CD14-positive monocyte (primary cell): ENCODE data around the gene ITGA7. TPM values are rescaled to one million over a fixed set of nuclear protein-coding genes. Genes with fewer than 3 reads are reported as not detected.

ENCODE experiments used
- DNase-seq, 3 donors: peaks; one replicate each; pipeline ENCODE4 v3.0.0-alpha.2; 2011 to 2022
- H2AFZ ChIP-seq: 2 replicates; pipeline ENCODE4 v1.6.0; 2012; ENCODE audit warnings: mild to moderate bottlenecking, low read depth, low read length, inconsistent platforms; ENCODE audit not compliant: insufficient read depth, poor library complexity, severe bottlenecking
- H3K27ac ChIP-seq, 2 donors: 1 replicate in 1 of 2; 2 replicates in 1 of 2; pipeline ENCODE4 v1.5.1; 2012 to 2013; ENCODE audit warnings: low read length in 2 of 2, control low read depth in 1 of 2, inconsistent platforms in 1 of 2, low read depth in 1 of 2, mild to moderate bottlenecking in 1 of 2
- H3K27me3 ChIP-seq, 2 donors: one replicate each; pipeline versions ENCODE4 v1.6.0 to v1.6.1; 2011 to 2013; ENCODE audit warnings: low read length in 2 of 2; ENCODE audit not compliant: control insufficient read depth in 2 of 2, insufficient read depth in 2 of 2
- H3K36me3 ChIP-seq, 2 donors: replicated peaks in 1 of 2; 1 replicate in 1 of 2; 2 replicates in 1 of 2; pipeline versions ENCODE4 v1.5.1 to v1.6.1; 2012 to 2013; ENCODE audit warnings: low read length in 2 of 2, control low read depth in 1 of 2, inconsistent platforms in 1 of 2, mild to moderate bottlenecking in 1 of 2; ENCODE audit not compliant: insufficient read depth in 2 of 2, control insufficient read depth in 1 of 2
- H3K4me1 ChIP-seq, 2 donors: 1 replicate in 1 of 2; 2 replicates in 1 of 2; pipeline versions ENCODE4 v1.5.1 to v1.6.1; 2012 to 2013; ENCODE audit warnings: low read length in 2 of 2, control low read depth in 1 of 2, inconsistent platforms in 1 of 2, mild to moderate bottlenecking in 1 of 2, moderate library complexity in 1 of 2; ENCODE audit not compliant: insufficient read depth in 2 of 2, control insufficient read depth in 1 of 2
- H3K4me2 ChIP-seq: replicated peaks from 2 replicates; pipeline ENCODE3; 2012; ENCODE audit warnings: low read length, moderate library complexity, mild to moderate bottlenecking; ENCODE audit not compliant: poor library complexity, severe bottlenecking; ENCODE audit errors: extremely low read depth
- H3K4me3 ChIP-seq, 3 experiments: fragments of 200-600 bp in 1 of 3; sonication (generic) in 1 of 3; replicated peaks in 1 of 3; 1 replicate in 2 of 3; 2 replicates in 1 of 3; pipeline ENCODE4 v1.5.1; 2011 to 2013; ENCODE audit warnings: low read length in 3 of 3, mild to moderate bottlenecking in 3 of 3, control low read depth in 2 of 3, low read depth in 2 of 3, inconsistent platforms in 1 of 3, moderate library complexity in 1 of 3
- H3K79me2 ChIP-seq: 2 replicates; pipeline ENCODE4 v1.6.0; 2012; ENCODE audit warnings: mild to moderate bottlenecking, control low read depth, inconsistent platforms, low read length, moderate library complexity; ENCODE audit not compliant: insufficient read depth
- H3K9ac ChIP-seq: 2 replicates; pipeline ENCODE4 v1.6.0; 2017; ENCODE audit warnings: low read length, mild to moderate bottlenecking; ENCODE audit not compliant: insufficient read depth, poor library complexity, severe bottlenecking
- H3K9me3 ChIP-seq, 2 donors: replicated peaks in 1 of 2; 1 replicate in 1 of 2; 2 replicates in 1 of 2; pipeline versions ENCODE4 v1.5.1 to v1.6.1; 2012 to 2013; ENCODE audit warnings: low read length in 2 of 2, control low read depth in 1 of 2; ENCODE audit not compliant: control insufficient read depth in 1 of 2, insufficient read depth in 1 of 2
- H4K20me1 ChIP-seq: 2 replicates; pipeline ENCODE4 v1.6.0; 2012; ENCODE audit warnings: mild to moderate bottlenecking, low read length, control low read depth, moderate library complexity; ENCODE audit not compliant: insufficient read depth
- H3K27ac Mint-ChIP-seq, 7 donors: one replicate each; pipeline ENCODE4 v1.8.0; 2020; ENCODE audit warnings: mild to moderate bottlenecking in 7 of 7, mixed read lengths in 7 of 7, moderate library complexity in 6 of 7, inconsistent platforms in 2 of 7
- H3K27me3 Mint-ChIP-seq, 3 donors: one replicate each; pipeline ENCODE4 v1.8.0; 2021 to 2022; ENCODE audit warnings: low read depth in 3 of 3, mild to moderate bottlenecking in 3 of 3, mixed read lengths in 3 of 3, moderate library complexity in 3 of 3, inconsistent platforms in 1 of 3
- H3K36me3 Mint-ChIP-seq, 2 donors: one replicate each; pipeline ENCODE4 v1.8.0; 2020; ENCODE audit warnings: mixed read lengths in 2 of 2, inconsistent platforms in 1 of 2, mild to moderate bottlenecking in 1 of 2
- H3K4me1 Mint-ChIP-seq: one replicate; pipeline ENCODE4 v1.8.0; 2020; ENCODE audit warnings: mild to moderate bottlenecking, mixed read lengths
- H3K4me3 Mint-ChIP-seq, 2 donors: one replicate each; pipeline ENCODE4 v1.8.0; 2020; ENCODE audit warnings: mild to moderate bottlenecking in 2 of 2, mixed read lengths in 2 of 2, moderate library complexity in 1 of 2
- H3K9me3 Mint-ChIP-seq, 7 donors: one replicate each; pipeline ENCODE4 v1.8.0; 2020 to 2022; ENCODE audit warnings: mixed read lengths in 7 of 7, mild to moderate bottlenecking in 6 of 7, moderate library complexity in 6 of 7, inconsistent platforms in 2 of 7
- CTCF ChIP-seq: fragments of 200-600 bp; IDR thresholded peaks from one replicate; pipeline ENCODE4 v1.8.0; 2022; ENCODE audit warnings: antibody characterized with exemption, mild to moderate bottlenecking
- WGBS: methylation state at CpG from one replicate; pipeline ENCODE4 v1.1.5; 2013; ENCODE audit warnings: missing lambda C conversion rate; ENCODE audit not compliant: insufficient coverage; 5-methylcytosine and 5-hydroxymethylcytosine counted together
- intact Hi-C, 2 donors: fragments of 100-400 bp; cut with micrococcal nuclease; formaldehyde crosslinking; loops; one replicate each; pipeline versions ENCODE4 v1.15.0 to v1.15.1; 2023
- polyA plus RNA-seq, 3 donors: library from polyadenylated mRNA; depleted of rRNA in 1 of 3; unstranded in 2 of 3; stranded (reverse) in 1 of 3; fragments of 300-500 nt in 2 of 3; fragments of >200 nt in 1 of 3; fragmentation: Illumina TruSeq in 2 of 3; gene quantifications; 1 replicate in 2 of 3; 2 replicates in 1 of 3; pipeline ENCODE4 v1.2.3, GENCODE V29; 2012 to 2021

ITGA7 gene
- polyA plus RNA-seq, 3 donors, result 0.23 to 3.3 (median 0.55) TPM

- Histone ChIP-seq H3K27me3 (no peaks in the 10 kb centered on the region), H3K4me1 (peaks cover 0 to 3% of the 10 kb centered on the region in 2 donors), H3K79me2 (no peaks in the 10 kb centered on the region), H4K20me1 (no peaks in the 10 kb centered on the region), H3K27ac (no peak overlapping the region), H2AFZ (no peak overlapping the region), H3K4me3 (no peak overlapping the region), H3K9ac (no peak overlapping the region), H3K9me3 (no peaks in the 10 kb centered on the region), H3K36me3 (no peaks in the 10 kb centered on the region), H3K4me2 (no peak overlapping the region)
- WGBS, result no CpG with 5 or more reads among the region's 6 CpGs
- Mint-ChIP-seq H3K27ac (no peak overlapping the region), H3K27me3 (peaks cover 5 to 7% (median 7%) of the 10 kb centered on the region in 3 donors), H3K4me1 (peaks cover 7% of the 10 kb centered on the region), H3K4me3 (no peak overlapping the region), H3K9me3 (peaks cover 0 to 3% (median 0%) of the 10 kb centered on the region in 7 donors), H3K36me3 (peaks cover 2 to 8% of the 10 kb centered on the region in 2 donors)
- no peak for TF ChIP-seq CTCF
- DNase-seq, result no peak
- intact Hi-C loops, result no loop called here
Observed at GRCh38 chr12:55696141-55696540, 11.6 kb downstream of the ITGA7 start.

DNA sequence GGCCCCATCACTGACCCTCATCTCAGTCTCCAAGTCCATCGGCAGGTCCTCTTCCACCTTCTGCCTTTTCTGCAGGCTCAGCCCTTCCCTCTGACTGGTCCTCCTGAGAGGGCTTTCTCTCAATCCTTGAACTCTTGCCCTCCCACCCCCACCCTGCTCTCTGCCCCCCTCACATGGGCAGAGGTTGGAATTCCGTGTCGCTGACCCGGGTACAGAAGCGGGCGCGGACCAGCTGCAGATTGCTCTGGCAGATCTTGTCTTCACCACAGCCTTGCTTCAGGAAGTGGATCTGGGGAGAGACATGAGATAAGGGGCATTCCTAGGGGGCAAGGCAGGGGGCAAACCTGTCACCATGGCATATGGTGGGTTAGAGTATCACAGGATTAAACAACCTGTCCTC lies 12.4 kb downstream of the ITGA7 start:
- no peaks in the 10 kb centered on the region for H3K36me3 ChIP-seq
- H3K27me3 ChIP-seq, result no peaks in the 10 kb centered on the region
- WGBS, result 100% methylated on average over 1 of the region's 7 CpGs
- H3K4me2 ChIP-seq, result no peak overlapping the region
- H3K79me2 ChIP-seq, result no peaks in the 10 kb centered on the region
- H3K27ac Mint-ChIP-seq, result no peak overlapping the region
- H3K4me3 ChIP-seq, result no peak overlapping the region
- peaks cover 0 to 3% (median 0%) of the 10 kb centered on the region in 7 donors for H3K9me3 Mint-ChIP-seq
- H2AFZ ChIP-seq, result no peak overlapping the region
- intact Hi-C loops, result no loop called here
- TF ChIP-seq CTCF, result no peak
- H3K27ac ChIP-seq, result no peak overlapping the region
- no peaks in the 10 kb centered on the region for H3K9me3 ChIP-seq
- no peaks in the 10 kb centered on the region for H4K20me1 ChIP-seq
- no peak for DNase-seq
- no peak overlapping the region for H3K4me3 Mint-ChIP-seq
- H3K27me3 Mint-ChIP-seq, result peaks cover 5 to 7% (median 7%) of the 10 kb centered on the region in 3 donors
- no peak overlapping the region for H3K9ac ChIP-seq
- H3K4me1 ChIP-seq, result no peaks in the 10 kb centered on the region
- H3K36me3 Mint-ChIP-seq, result peaks cover 2 to 8% of the 10 kb centered on the region in 2 donors
- H3K4me1 Mint-ChIP-seq, result peaks cover under 1% of the 10 kb centered on the region
